ENCODE measurements around the gene DRAXIN. TPM values are rescaled to one million over a fixed set of nuclear protein-coding genes. Genes with fewer than 3 reads are reported as not detected.

DRAXIN gene
- total RNA-seq, 2 donors from 2014 or later, result 0.06 TPM; not detected in 1

GRCh38 chr1:11770011-11770410 is 78.5 kb downstream of the DRAXIN start:
- no peak for ATAC-seq
- no peak for DNase-seq
- intact Hi-C loops (cut with DNase I), result no loop called here

- DNase-seq, result peak; percentile 15
- no peak for ATAC-seq
- intact Hi-C loops (cut with DNase I), result no loop called here
Measured at GRCh38 chr1:11771481-11772043, 80.1 kb downstream of the DRAXIN start.

- ATAC-seq (no peak), DNase-seq (peak; percentile 10)
- intact Hi-C loops (cut with DNase I), result no loop called here
Measured at GRCh38 chr1:11772458-11772857, 80.9 kb downstream of the DRAXIN start.

- no peak for ATAC-seq
- intact Hi-C loops (cut with DNase I), result no loop called here
- no peak for DNase-seq
Measured at GRCh38 chr1:11774753-11775152, 83.2 kb downstream of the DRAXIN start.

Other genes with a start within 250 kb of the DRAXIN start
- under 1 TPM; 0.05 to 0.06 TPM for gene DISP3, start 212.6 kb upstream of the DRAXIN start, total RNA-seq
- gene FBXO2, start 37.3 kb upstream of the DRAXIN start, total RNA-seq, result 1 to 10 TPM; 3.9 to 7.9 TPM
- 10 to 100 TPM; 18.7 to 22.3 TPM for gene FBXO44, start 36.8 kb upstream of the DRAXIN start, total RNA-seq
- gene FBXO6, start 27.5 kb upstream of the DRAXIN start, total RNA-seq, result 1 to 10 TPM; 6.1 to 7.4 TPM
- gene MAD2L2, start 10.6 kb upstream of the DRAXIN start, total RNA-seq, result 10 to 100 TPM; 20.0 to 24.0 TPM
- 10 to 100 TPM; 25.4 to 25.7 TPM for gene AGTRAP, start 44.4 kb downstream of the DRAXIN start, total RNA-seq
- 1 to 10 TPM; 1.2 to 1.3 TPM for gene C1orf167, start 70.5 kb downstream of the DRAXIN start, total RNA-seq
- gene MTHFR, start 114.3 kb downstream of the DRAXIN start, total RNA-seq, result 10 to 100 TPM; 40.1 to 64.3 TPM
- gene CLCN6, start 114.5 kb downstream of the DRAXIN start, total RNA-seq, result 10 to 100 TPM; 32.1 to 49.0 TPM
- over 10,000 TPM; 22,081 to 58,150 TPM for gene NPPA, start 156.1 kb downstream of the DRAXIN start, total RNA-seq
- gene NPPB, start 167.2 kb downstream of the DRAXIN start, total RNA-seq, result 1,000 to 10,000 TPM in 1 of 2 donors, 100 to 1,000 TPM in 1; 368 to 4,414 TPM
- 10 to 100 TPM; 31.2 to 36.2 TPM for gene KIAA2013, start 234.7 kb downstream of the DRAXIN start, total RNA-seq
- gene PLOD1, start 243.0 kb downstream of the DRAXIN start, total RNA-seq, result 10 to 100 TPM; 70.3 to 83.7 TPM

Data from left cardiac atrium (tissue), 4 donors.